Activated CD4-positive, alpha-beta memory T cell treated with anti-CD3 and anti-CD28 coated beads, Interleukin-2, amount 10 ng/mL, durations not matched to agents 7 days and 5 days (primary cell): Measurements from ENCODE around the gene TPM1. TPM values are rescaled to one million over a fixed set of nuclear protein-coding genes. Genes with fewer than 3 reads are reported as not detected.
A peak's percentile ranks its signal among the peaks of the same experiment; 100 is the strongest.

Source experiments
- CTCF ChIA-PET: fragments of 350-600 bp; sonication (Branson Sonifier 250); formaldehyde crosslinking; loops from one replicate; lab custom pipeline; 2021; ENCODE audit warnings: antibody characterized with exemption, inconsistent platforms; lab: Charles Lee
- POLR2A ChIA-PET: fragments of 350-600 bp; sonication (Branson Sonifier 250); formaldehyde crosslinking; loops from one replicate; lab custom pipeline; 2021; ENCODE audit warnings: antibody characterized with exemption; lab: Charles Lee
- DNase-seq: peaks from one replicate; pipeline ENCODE4 v3.0.0-alpha.2; 2020
- H3K27ac Mint-ChIP-seq: one replicate; pipeline ENCODE4 v1.8.0; 2021; ENCODE audit warnings: mild to moderate bottlenecking, mixed read lengths
- H3K27me3 Mint-ChIP-seq: one replicate; pipeline ENCODE4 v1.8.0; 2021; ENCODE audit warnings: mixed read lengths
- H3K36me3 Mint-ChIP-seq: one replicate; pipeline ENCODE4 v1.8.0; 2021; ENCODE audit warnings: low read depth, mixed read lengths
- H3K4me1 Mint-ChIP-seq: one replicate; pipeline ENCODE4 v1.8.0; 2021; ENCODE audit warnings: mixed read lengths
- H3K4me3 Mint-ChIP-seq: one replicate; pipeline ENCODE4 v1.8.0; 2021; ENCODE audit warnings: mild to moderate bottlenecking, mixed read lengths
- H3K9me3 Mint-ChIP-seq: one replicate; pipeline ENCODE4 v1.8.0; 2021; ENCODE audit warnings: mixed read lengths
- total RNA-seq, 2 experiments: library from RNA; stranded (reverse); gene quantifications; one replicate each; pipeline ENCODE4 v1.2.3, GENCODE V29; 2021

Gene TPM1
- total RNA-seq, 2 experiments from 2014 or later, result 4.8 to 6.2 TPM

GRCh38 chr15:63038926-63039673 is 3.4 kb upstream of the TPM1 start:
- no peaks in the 10 kb centered on the region for H3K36me3 Mint-ChIP-seq
- no peak for DNase-seq
- CTCF ChIA-PET, result interaction anchor here (1.1 to 5.4 kb wide), 2 partner anchors 9 to 55 kb away, joined by 3 to 33 read pairs; no protein-coding TSS in a partner anchor
- POLR2A ChIA-PET, result interaction anchor here (1.6 kb wide), 1 partner anchor 9 kb away, joined by 6 read pairs; no protein-coding TSS in a partner anchor
- no peak overlapping the region for H3K4me3 Mint-ChIP-seq
- H3K27me3 Mint-ChIP-seq, result peaks cover 56% of the 10 kb centered on the region
- H3K27ac Mint-ChIP-seq, result no peak overlapping the region
- H3K4me1 Mint-ChIP-seq, result peaks cover 7% of the 10 kb centered on the region
- no peaks in the 10 kb centered on the region for H3K9me3 Mint-ChIP-seq

- ChIA-PET POLR2A (interaction anchor here (1.6 kb wide), 1 partner anchor 8 kb away, joined by 6 read pairs; no protein-coding TSS in a partner anchor), CTCF (interaction anchor here (1.1 to 5.4 kb wide), 2 partner anchors 8 to 54 kb away, joined by 3 to 33 read pairs; no protein-coding TSS in a partner anchor)
- Mint-ChIP-seq H3K27ac (no peak overlapping the region), H3K9me3 (no peaks in the 10 kb centered on the region), H3K4me3 (no peak overlapping the region), H3K27me3 (peaks cover 63% of the 10 kb centered on the region), H3K36me3 (no peaks in the 10 kb centered on the region), H3K4me1 (peaks cover 8% of the 10 kb centered on the region)
- no peak for DNase-seq
Measured at GRCh38 chr15:63039811-63040210, 2.7 kb upstream of the TPM1 start.

- Mint-ChIP-seq H3K9me3 (no peaks in the 10 kb centered on the region), H3K4me3 (no peak overlapping the region), H3K4me1 (peaks cover 8% of the 10 kb centered on the region), H3K27me3 (peaks cover 64% of the 10 kb centered on the region), H3K27ac (no peak overlapping the region), H3K36me3 (no peaks in the 10 kb centered on the region)
- DNase-seq, result no peak
- POLR2A ChIA-PET, result no interaction called here
- CTCF ChIA-PET, result interaction anchor here (5.4 kb wide), 1 partner anchor 8 kb away, joined by 33 read pairs; no protein-coding TSS in a partner anchor
Measured at GRCh38 chr15:63040509-63040908, 2.0 kb upstream of the TPM1 start.

GRCh38 chr15:63040954-63041353 is 1.6 kb upstream of the TPM1 start:
- Mint-ChIP-seq H3K4me1 (peaks cover 8% of the 10 kb centered on the region), H3K9me3 (no peaks in the 10 kb centered on the region), H3K36me3 (no peaks in the 10 kb centered on the region), H3K27me3 (peaks cover 67% of the 10 kb centered on the region), H3K4me3 (no peak overlapping the region), H3K27ac (no peak overlapping the region)
- no peak for DNase-seq
- CTCF ChIA-PET, result no interaction called here
- POLR2A ChIA-PET, result no interaction called here

- no peaks in the 10 kb centered on the region for H3K36me3 Mint-ChIP-seq
- ChIA-PET POLR2A (no interaction called here), CTCF (no interaction called here)
- peaks cover 8% of the 10 kb centered on the region for H3K4me1 Mint-ChIP-seq
- no peak for DNase-seq
- H3K27ac Mint-ChIP-seq, result no peak overlapping the region
- H3K4me3 Mint-ChIP-seq, result no peak overlapping the region
- peaks cover 71% of the 10 kb centered on the region for H3K27me3 Mint-ChIP-seq
- H3K9me3 Mint-ChIP-seq, result no peaks in the 10 kb centered on the region
Measured at GRCh38 chr15:63041402-63041973, 1.1 kb upstream of the TPM1 start.

- POLR2A ChIA-PET, result interaction anchor here (1.4 kb wide), 1 partner anchor 10 kb away, joined by 4 read pairs; no protein-coding TSS in a partner anchor
- H3K27me3 Mint-ChIP-seq, result peaks cover 82% of the 10 kb centered on the region
- H3K4me1 Mint-ChIP-seq, result peaks cover 12% of the 10 kb centered on the region
- no peak overlapping the region for H3K27ac Mint-ChIP-seq
- H3K36me3 Mint-ChIP-seq, result no peaks in the 10 kb centered on the region
- CTCF ChIA-PET, result no interaction called here
- H3K4me3 Mint-ChIP-seq, result peak overlapping the region; percentile 30
- DNase-seq, result no peak
- H3K9me3 Mint-ChIP-seq, result no peaks in the 10 kb centered on the region
Measured at GRCh38 chr15:63042877-63043334, 359 bp downstream of the TPM1 start.

- no peak for DNase-seq
- Mint-ChIP-seq H3K36me3 (no peaks in the 10 kb centered on the region), H3K9me3 (no peaks in the 10 kb centered on the region), H3K4me3 (peak overlapping the region; percentile 30), H3K27me3 (peaks cover 81% of the 10 kb centered on the region), H3K27ac (no peak overlapping the region), H3K4me1 (peaks cover 12% of the 10 kb centered on the region)
- ChIA-PET POLR2A (interaction anchor here (1.4 kb wide), 1 partner anchor 9 kb away, joined by 4 read pairs; no protein-coding TSS in a partner anchor), CTCF (no interaction called here)
Measured at GRCh38 chr15:63043335-63044076, 959 bp downstream of the TPM1 start.

GRCh38 chr15:63044077-63044644 is 1.6 kb downstream of the TPM1 start:
- Mint-ChIP-seq H3K27me3 (peaks cover 76% of the 10 kb centered on the region), H3K36me3 (no peaks in the 10 kb centered on the region), H3K4me1 (peaks cover 17% of the 10 kb centered on the region), H3K27ac (no peak overlapping the region), H3K4me3 (peak overlapping the region; percentile 9), H3K9me3 (no peaks in the 10 kb centered on the region)
- ChIA-PET POLR2A (interaction anchor here (1.4 kb wide), 1 partner anchor 9 kb away, joined by 4 read pairs; no protein-coding TSS in a partner anchor), CTCF (interaction anchor here (1.2 kb wide), 1 partner anchor 50 kb away, joined by 4 read pairs; no protein-coding TSS in a partner anchor)
- DNase-seq, result no peak

- Mint-ChIP-seq H3K4me1 (peaks cover 21% of the 10 kb centered on the region), H3K4me3 (no peak overlapping the region), H3K36me3 (no peaks in the 10 kb centered on the region), H3K27ac (no peak overlapping the region), H3K9me3 (no peaks in the 10 kb centered on the region), H3K27me3 (peaks cover 71% of the 10 kb centered on the region)
- CTCF ChIA-PET, result interaction anchor here (0.6 to 1.2 kb wide), 4 partner anchors 11 to 579 kb away, joined by 3 to 4 read pairs (median 4); no protein-coding TSS in a partner anchor
- POLR2A ChIA-PET, result no interaction called here
- DNase-seq, result no peak
Measured at GRCh38 chr15:63044645-63045464, 2.3 kb downstream of the TPM1 start.

- Mint-ChIP-seq H3K27ac (no peak overlapping the region), H3K27me3 (peaks cover 65% of the 10 kb centered on the region), H3K36me3 (no peaks in the 10 kb centered on the region), H3K9me3 (no peaks in the 10 kb centered on the region), H3K4me3 (no peak overlapping the region), H3K4me1 (peaks cover 21% of the 10 kb centered on the region)
- ChIA-PET CTCF (interaction anchor here (1.1 to 4.1 kb wide), 3 partner anchors 11 to 49 kb away, joined by 3 to 32 read pairs (median 4); no protein-coding TSS in a partner anchor), POLR2A (no interaction called here)
- DNase-seq, result no peak
Measured at GRCh38 chr15:63045465-63045840, 2.9 kb downstream of the TPM1 start.

GRCh38 chr15:63045879-63046278 is 3.3 kb downstream of the TPM1 start:
- Mint-ChIP-seq H3K27ac (no peak overlapping the region), H3K9me3 (no peaks in the 10 kb centered on the region), H3K4me1 (peaks cover 21% of the 10 kb centered on the region), H3K4me3 (no peak overlapping the region), H3K27me3 (peaks cover 61% of the 10 kb centered on the region), H3K36me3 (no peaks in the 10 kb centered on the region)
- POLR2A ChIA-PET, result no interaction called here
- DNase-seq, result no peak
- CTCF ChIA-PET, result interaction anchor here (1.1 to 4.1 kb wide), 3 partner anchors 11 to 17 kb away, joined by 3 to 32 read pairs (median 21); no protein-coding TSS in a partner anchor
